Measurements from ENCODE around the gene FLT4. TPM values are rescaled to one million over a fixed set of nuclear protein-coding genes. Genes with fewer than 3 reads are reported as not detected.

The FLT4 gene
- total RNA-seq, 4 donors from 2014 or later: 22.5 to 35.5 (median 25.1) TPM

DNA sequence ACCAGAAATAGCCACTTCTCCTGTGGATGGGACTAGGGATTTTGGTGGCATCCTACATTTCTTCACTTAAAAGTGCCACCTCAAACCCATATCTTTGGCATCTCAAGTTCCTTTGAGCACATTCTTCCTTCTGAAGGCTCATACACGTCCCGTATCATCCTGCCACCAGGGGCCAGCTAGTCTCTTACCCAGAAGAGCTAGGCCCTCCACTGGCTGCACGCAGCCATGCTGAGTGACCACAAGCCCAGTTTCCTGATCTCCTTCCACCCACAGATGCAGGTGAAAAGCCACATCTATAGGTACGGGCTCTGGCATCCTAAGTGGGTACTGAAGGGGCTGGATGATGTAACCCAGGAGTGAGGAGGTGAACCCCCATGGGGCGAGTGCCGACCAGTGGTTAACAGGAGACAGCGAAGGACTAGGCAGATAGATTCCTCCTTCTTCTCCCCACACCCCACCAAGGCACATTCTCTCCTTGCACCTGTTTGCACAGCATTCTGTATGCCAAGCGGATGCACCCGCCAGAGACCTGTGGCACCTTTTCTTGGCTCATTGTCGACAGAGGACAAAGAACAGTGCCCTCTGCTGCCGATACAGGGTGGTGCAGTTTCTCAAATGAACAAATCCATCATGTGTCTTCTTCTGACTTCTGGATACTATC lies 43.7 kb downstream of the FLT4 start:
- Histone ChIP-seq H3K9me3 (no peaks in the 10 kb centered on the region), H3K4me1 (no peaks in the 10 kb centered on the region), H3K4me3 (no peak overlapping the region), H3K27me3 (no peaks in the 10 kb centered on the region), H3K36me3 (no peaks in the 10 kb centered on the region), H3K27ac (no peak overlapping the region)
- intact Hi-C loops (cut with DNase I; ENCODE audit: low total_unique reads): no loop called here
- no peak for TF ChIP-seq POLR2A (IDR thresholded peaks at IDR 0.05)
- TF ChIP-seq, protein P1, sequence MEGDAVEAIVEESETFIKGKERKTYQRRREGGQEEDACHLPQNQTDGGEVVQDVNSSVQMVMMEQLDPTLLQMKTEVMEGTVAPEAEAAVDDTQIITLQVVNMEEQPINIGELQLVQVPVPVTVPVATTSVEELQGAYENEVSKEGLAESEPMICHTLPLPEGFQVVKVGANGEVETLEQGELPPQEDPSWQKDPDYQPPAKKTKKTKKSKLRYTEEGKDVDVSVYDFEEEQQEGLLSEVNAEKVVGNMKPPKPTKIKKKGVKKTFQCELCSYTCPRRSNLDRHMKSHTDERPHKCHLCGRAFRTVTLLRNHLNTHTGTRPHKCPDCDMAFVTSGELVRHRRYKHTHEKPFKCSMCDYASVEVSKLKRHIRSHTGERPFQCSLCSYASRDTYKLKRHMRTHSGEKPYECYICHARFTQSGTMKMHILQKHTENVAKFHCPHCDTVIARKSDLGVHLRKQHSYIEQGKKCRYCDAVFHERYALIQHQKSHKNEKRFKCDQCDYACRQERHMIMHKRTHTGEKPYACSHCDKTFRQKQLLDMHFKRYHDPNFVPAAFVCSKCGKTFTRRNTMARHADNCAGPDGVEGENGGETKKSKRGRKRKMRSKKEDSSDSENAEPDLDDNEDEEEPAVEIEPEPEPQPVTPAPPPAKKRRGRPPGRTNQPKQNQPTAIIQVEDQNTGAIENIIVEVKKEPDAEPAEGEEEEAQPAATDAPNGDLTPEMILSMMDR (IDR thresholded peaks at IDR 0.05): peak in 3 of 4 experiments; percentile 17 to 27 (median 22)
- DNase-seq: no peak

DNA sequence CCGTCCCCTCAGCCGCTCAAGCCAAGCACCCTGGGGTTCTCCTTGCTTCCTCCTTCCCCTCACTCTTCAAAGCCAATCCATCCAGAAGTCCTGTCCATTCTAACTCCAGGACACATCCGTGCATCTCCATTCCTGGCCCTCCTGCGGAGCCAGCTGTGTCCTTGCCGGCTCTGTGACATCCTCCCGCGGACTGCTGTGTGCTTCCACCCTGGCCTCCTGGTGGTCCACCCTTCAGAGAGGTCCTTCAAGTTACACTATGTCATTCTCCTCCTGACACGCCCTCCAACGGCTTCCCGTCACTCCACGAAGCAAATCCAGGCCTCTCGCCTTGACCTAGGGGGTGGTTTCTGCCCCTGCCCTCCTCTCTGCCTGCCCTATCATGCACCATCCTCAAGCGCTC lies 45.1 kb downstream of the FLT4 start:
- Histone ChIP-seq H3K27me3 (no peaks in the 10 kb centered on the region), H3K9me3 (no peaks in the 10 kb centered on the region), H3K4me3 (no peak overlapping the region), H3K4me1 (no peaks in the 10 kb centered on the region), H3K36me3 (no peaks in the 10 kb centered on the region), H3K27ac (no peak overlapping the region)
- TF ChIP-seq POLR2A (IDR thresholded peaks at IDR 0.05): no peak
- TF ChIP-seq, protein P1 (IDR thresholded peaks at IDR 0.05): no peak
- intact Hi-C loops (cut with DNase I; ENCODE audit: low total_unique reads): no loop called here
- no peak for DNase-seq

DNA sequence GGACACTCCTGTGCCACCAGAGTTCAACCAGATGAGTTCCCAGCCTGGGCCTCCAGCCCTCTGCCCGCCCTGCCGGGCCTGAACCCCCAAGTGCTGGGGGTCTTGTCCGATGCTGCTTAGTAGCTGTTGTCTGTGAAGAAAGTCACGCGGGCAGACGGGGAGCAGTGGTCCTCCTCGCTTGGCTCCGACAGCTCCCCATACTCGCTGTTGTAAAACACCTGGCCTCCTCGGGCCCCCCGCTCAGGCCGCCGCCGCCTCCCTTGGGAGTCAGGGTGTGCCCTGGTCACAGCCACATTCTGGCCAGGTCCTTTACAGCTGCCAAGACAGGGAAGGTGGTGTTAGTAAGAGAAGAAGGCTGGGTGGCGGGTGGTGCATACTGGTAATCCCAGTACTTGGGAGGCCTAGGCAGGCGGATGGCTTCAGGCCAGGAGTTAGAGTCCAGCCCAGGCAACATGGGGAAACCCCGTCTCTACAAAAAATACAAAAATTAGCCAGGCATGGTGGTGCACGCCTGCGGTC lies 46.3 kb downstream of the FLT4 start:
- no peak for DNase-seq
- intact Hi-C loops (cut with DNase I; ENCODE audit: low total_unique reads): no loop called here
- TF ChIP-seq, protein P1 (IDR thresholded peaks at IDR 0.05): no peak
- TF ChIP-seq POLR2A (IDR thresholded peaks at IDR 0.05): no peak

DNA sequence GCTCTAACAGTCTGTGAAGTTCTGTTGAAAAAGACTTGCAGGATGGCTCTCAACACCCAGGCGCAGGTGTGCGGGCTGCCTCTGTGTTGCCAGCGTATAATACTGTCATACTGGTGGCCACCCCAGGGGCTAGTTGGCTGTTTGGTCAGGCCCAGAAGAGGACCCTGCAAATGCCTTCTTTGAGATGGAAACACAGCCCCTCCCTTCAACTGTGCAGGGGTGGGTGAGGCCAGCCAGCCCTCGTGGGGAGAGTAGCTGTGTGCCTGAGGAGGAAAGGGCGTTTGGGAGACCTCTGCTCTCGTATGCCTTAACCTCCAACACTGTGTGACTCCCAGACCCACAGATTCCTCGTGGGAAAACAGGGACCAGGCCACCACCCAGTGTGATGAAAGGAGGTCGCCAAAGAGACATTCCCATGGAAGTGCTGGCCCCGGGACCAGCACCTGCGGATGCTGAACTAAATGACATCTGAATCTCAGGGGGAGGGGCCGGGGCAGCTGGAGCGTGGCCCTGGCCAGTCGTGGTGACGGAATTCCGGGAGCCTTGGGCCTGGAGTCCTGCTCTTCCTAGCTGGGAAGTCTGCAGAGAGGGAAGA lies 46.8 kb downstream of the FLT4 start:
- no peaks in the 10 kb centered on the region for H3K36me3 ChIP-seq
- H3K4me1 ChIP-seq: no peaks in the 10 kb centered on the region
- TF ChIP-seq, protein P1 (IDR thresholded peaks at IDR 0.05): no peak
- no peak for TF ChIP-seq POLR2A (IDR thresholded peaks at IDR 0.05)
- no peaks in the 10 kb centered on the region for H3K9me3 ChIP-seq
- DNase-seq: no peak
- no peak overlapping the region for H3K27ac ChIP-seq
- intact Hi-C loops (cut with DNase I; ENCODE audit: low total_unique reads): no loop called here
- no peaks in the 10 kb centered on the region for H3K27me3 ChIP-seq
- H3K4me3 ChIP-seq: no peak overlapping the region

More for the DNA sequence above, 46.3 kb downstream of the FLT4 start:
- no peaks in the 10 kb centered on the region for H3K4me1 ChIP-seq
- H3K4me3 ChIP-seq: no peak overlapping the region
- no peak overlapping the region for H3K27ac ChIP-seq
- no peaks in the 10 kb centered on the region for H3K9me3 ChIP-seq
- no peaks in the 10 kb centered on the region for H3K27me3 ChIP-seq
- H3K36me3 ChIP-seq: no peaks in the 10 kb centered on the region
